GM21447 (cell line): ENCODE data around the gene DNAH10.

Source experiments
- ATAC-seq: cut with Tn5 transposase; IDR thresholded peaks from one replicate; pipeline ENCODE4 v1.9.1; 2021; ENCODE audit not compliant: unreplicated experiment

Gene DNAH10

DNA sequence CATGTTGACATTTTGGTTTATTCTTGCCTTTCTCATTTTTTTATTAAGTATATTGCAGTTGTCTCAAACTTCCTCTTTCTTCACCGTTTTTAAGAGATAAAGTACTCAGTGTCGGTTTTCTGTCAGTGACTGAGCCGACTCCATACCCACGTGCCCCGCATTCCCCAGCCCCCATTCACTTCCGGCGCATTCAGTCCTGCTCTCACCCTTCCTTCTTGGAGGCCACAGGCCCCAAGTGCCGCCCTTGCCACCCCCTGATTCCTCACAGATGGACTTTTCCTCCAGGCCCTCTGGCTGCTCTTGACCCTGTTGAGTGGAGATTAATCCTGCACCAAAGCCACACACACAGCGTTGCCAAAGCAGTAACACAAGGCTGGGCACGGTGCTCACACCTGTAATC is 19.1 kb upstream of the DNAH10 start:
- ATAC-seq: no peak

- no peak for ATAC-seq
These were observed 17.3 kb upstream of the DNAH10 start for GRCh38 chr12:123744836-123745235.

GRCh38 chr12:123747309-123747708 is 14.8 kb upstream of the DNAH10 start:
- no peak for ATAC-seq

DNA sequence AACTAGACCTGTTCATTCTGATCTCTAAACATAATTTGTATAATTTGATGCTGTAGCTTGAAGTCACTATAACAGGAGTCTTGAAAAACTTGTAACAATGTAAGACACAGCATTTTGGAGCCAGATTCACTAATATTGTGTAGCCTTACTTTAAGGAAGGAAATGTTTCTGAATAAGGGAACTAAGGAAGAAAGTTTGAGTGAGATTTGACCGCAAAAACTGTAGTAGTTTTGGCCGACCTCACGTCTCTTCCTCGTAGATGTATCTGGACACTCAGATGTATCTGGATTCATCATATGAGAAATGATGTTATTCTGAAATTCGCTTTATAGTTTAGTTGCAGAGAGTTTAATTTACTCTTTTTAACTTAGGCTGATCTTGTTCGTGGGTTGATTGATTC is 13.9 kb upstream of the DNAH10 start:
- no peak for ATAC-seq

GRCh38 chr12:123748661-123749060 is 13.4 kb upstream of the DNAH10 start:
- ATAC-seq: no peak

GRCh38 chr12:123749355-123749754 is 12.7 kb upstream of the DNAH10 start:
- ATAC-seq: no peak

DNA sequence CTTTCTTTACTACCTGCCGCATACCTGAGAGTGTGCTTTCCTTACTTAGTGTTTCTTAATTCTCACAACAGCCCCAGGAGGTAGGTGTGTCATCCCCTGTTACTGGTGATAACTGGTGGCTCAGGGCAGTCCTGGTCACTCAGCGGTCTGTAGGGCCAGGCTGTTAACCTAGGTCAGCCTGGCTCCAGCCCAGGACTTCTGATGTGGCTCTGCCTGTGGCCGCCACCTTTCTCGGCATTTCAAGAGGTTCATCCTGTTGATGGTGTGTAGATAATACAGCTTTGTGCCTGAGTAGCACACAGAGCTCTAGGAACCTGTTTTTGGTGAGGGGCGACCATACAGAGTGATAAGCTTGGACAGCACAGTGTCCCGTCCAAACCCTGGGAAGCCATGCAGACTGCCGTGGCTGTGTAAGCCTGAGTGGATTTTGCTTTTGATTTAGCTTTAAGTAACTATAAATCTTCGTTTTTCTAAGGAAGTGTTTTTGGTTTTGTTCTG is 11.9 kb upstream of the DNAH10 start:
- no peak for ATAC-seq

DNA sequence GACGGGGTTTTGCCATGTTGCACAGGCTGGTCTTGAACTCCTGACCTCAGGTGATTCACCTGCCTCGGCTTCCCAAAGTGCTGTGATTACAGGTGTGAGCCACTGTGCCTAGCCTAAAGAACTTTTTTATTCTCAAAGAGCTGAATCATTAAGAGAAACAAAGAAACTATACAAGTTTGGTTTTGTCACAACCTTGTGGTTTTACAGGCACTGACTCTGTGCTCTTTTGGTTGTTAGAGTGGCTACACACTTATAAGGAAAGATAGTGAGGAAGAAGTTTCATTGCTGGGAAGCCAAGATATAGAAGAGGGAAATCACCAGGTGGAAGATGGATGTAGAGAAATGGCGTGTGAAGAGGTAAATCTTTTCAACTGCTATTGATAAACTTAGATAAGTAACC is 10.1 kb upstream of the DNAH10 start:
- no peak for ATAC-seq

DNA sequence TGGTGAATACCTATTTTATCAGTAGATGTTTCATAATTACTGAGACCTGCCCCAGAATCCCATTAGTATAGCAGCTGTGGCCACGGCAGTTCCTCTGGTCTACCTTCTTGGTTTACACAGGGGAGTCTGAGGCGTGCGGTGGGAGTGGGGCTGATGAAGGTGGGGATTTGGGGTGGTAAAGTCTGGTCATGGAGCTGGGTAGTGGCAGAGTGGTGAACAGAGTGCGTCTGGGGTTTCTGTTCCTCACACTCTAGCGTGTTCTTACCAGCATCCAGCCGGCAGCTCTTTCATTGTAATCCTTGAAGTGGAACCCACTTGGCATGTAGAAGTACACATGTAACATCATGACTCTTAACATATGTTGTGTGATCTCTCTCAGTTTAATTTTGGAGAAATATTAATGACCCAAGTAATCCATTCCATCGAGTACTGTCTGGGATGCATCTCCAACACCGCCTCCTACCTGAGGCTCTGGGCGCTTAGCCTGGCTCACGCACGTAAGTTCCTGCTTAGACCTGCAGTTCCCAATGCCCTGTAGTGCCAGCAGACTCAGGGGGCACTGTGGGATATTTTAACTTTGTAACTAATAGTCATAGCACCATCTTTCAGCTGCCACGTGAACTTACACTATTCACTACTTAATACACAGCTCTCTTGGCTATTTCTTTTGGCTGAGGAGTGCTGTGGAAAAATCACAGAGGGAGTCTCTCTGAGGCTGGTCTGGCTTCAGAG is 7.9 kb upstream of the DNAH10 start:
- no peak for ATAC-seq

DNA sequence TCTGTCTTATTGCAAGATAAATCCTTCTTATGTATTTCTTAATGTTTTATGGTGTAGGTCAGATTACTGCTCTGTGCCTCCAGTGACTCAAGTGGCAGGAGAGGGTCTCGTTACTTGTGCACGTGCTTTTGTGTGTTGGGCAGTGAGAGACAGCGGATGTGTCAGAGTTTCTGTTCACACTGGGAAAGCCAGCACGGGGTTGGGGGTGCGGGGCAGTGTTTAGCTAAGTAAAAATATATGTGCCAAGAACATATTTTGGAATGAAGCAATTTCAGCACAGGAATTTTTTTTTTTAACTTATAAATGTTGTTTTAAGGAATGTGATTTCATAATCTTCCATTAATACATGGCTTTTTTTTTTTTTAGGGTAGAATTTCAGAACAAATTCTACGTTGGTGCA is 4.5 kb upstream of the DNAH10 start:
- ATAC-seq: no peak

DNA sequence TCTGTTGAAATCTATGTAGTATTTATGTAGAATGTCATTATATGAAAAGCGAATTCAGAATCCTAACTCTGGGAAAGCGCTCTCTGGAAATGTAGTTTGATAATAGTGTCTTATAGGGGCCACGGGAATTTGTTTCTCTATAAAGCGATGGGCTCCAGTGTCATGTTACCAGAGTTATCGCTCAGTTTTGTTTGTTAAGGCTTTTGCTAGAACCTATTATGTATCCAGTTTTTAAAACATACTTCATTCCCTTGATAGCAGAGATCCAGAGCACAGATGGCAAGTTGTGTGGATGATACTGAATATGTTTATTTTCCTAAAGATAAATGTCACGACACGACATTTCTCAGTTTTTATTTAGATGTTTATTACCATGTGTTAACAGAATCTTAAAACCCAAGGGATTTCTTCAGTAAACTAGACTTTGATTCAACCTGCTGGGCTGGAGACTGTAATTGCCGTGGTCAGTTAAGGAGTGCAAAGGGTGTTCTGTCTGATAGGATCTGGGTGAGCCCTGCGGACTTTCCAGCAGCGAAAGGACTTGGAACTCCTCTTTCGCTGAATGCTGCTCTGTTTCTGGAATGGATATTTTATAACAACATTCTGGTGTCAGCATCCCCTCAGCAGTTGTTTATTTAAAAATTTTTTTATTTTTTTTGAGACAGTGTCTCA is 1.7 kb upstream of the DNAH10 start:
- no peak for ATAC-seq

- ATAC-seq: no peak
These were observed 583 bp downstream of the DNAH10 start for GRCh38 chr12:123762715-123763052.

GRCh38 chr12:123763093-123763492 is 992 bp downstream of the DNAH10 start:
- no peak for ATAC-seq

GRCh38 chr12:123764109-123764508 is 2.0 kb downstream of the DNAH10 start:
- ATAC-seq: no peak

- no peak for ATAC-seq
These were observed 3.5 kb downstream of the DNAH10 start for GRCh38 chr12:123765504-123766035.

DNA sequence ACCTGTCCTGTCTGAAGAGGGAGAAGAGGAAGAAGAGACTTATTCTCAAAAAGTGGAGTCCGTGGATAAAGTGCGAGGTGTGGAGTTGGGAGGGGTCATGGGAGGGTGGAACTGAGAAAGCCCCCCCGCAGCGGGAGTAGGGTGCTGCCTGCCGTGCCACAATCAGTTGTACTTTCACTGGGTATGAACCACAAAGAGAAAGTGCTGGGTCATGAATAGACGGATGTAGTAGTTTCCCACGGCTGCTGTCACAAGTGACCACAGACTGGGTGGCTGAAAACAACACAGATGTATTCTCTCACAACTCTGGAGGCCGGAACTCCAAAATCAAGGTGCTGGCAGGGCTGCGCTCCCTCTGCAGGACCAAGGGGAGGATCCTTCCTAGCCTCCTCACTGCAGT is 5.5 kb downstream of the DNAH10 start:
- ATAC-seq: peak; percentile 76

DNA sequence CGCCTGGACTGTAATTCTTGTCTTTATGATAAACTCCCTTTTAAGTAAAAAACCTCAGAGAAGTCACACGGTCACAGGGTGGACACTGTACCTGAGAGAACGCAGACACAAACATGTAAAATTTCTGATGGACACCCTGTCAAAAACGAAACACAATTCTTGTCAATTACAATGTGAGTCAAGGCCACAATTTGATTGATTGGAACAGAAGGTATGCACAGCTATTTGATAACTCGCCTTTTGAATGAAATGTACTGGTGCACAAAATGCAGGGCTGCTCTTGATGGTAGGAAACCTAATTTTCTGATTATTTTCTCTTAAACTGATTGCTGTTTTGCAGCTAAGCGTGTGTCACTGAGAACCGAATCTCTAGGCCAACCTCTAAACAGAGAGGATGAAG is 9.2 kb downstream of the DNAH10 start:
- ATAC-seq: no peak

- ATAC-seq: no peak
These were observed 10.0 kb downstream of the DNAH10 start for GRCh38 chr12:123772074-123772473.

DNA sequence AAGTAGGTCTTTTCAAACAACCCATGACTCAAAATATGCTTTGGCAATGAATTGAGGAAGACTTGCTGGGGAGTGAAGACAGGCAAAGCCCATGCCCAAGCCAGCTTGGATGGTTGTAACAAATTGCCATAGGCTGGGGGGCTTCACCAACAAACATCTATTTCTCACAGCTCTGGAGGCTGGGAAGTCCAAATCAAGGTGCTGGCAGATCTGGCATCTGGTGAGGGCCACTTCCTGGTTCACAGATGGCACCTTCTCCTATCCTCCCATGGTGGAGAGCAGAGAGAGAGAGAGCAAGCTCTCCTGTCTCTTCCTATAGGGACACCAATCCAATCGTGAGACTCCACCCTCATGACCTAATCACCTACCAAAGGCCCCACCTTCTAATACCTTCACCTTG is 11.3 kb downstream of the DNAH10 start:
- ATAC-seq: no peak

DNA sequence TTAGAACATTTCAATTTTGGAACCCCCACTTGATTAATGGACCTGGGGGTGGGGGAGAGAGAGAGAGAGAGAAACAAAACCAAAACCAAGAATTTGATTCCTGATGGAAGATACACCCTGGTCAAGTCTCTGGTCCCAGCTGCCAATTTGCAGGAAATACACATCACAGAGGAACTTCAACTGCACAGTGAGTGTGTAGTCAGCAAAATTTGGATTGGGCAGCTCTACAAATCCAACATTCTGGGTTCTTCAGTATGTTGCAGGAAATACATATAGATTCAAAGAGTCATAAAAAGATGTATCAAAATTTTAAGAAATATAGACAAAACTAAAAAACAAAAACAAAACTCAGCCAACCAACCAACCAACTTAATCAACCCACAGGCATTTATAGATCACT is 17.4 kb downstream of the DNAH10 start:
- no peak for ATAC-seq

DNA sequence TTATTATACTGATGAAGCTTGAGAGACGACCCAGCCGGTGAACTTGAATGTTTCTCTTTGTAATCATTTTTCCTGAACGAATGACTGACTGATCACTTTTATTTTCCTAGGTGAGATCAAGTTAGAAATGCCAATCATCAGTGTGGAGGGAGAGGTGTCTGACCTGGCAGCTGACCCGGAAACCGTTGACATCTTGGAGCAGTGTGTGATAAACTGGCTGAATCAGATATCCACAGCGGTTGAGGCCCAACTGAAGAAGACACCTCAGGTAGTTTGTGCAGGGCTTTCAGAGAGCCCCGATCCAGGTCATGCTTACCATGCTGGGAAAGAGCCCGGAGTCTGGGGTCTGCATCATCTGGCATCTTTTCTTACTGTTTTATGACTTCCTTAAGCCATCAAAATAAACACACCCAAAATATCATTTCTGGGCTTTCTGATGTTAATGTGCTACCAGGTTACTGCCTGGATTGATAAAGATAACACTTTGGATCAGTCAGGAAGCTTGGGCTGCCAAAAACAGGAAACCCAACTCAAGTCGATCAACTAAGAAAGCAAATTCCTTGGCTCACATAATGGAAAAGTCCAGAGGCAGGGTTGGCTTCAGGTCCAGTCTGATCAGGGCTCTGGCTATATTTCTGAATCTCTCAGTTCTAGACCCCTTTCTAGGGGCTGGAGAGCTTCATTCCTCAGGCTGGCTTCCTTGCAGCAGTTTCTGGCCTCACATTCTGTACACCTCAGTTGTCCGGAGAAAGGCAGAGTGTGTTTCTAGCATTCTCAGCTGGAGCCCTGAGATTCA is 21.1 kb downstream of the DNAH10 start:
- ATAC-seq: no peak

DNA sequence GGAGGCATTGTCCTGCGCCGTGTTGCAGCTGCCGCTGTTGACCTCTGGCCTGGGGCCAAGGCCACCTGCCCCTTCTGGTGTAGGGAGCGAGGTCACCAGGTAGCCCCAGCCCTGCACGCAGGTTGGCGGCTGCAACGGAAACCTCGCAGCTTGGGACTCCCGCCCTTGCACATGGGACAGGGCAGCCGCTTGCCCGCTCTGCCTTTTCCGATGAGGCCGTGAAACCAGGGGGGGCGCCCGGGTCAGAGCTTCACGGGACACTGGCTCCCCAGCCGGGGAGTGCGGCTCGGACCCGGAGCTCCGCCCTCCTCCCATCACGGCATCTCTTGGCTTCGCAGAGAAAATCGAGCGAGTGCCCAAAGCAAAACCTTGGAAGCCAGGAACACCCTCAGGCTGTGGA is 25.4 kb downstream of the DNAH10 start:
- no peak for ATAC-seq
